GM19468 (cell line): Measurements from ENCODE around the gene LIMA1.

Experiments
- ATAC-seq: cut with Tn5 transposase; IDR thresholded peaks from one replicate; pipeline ENCODE4 v1.9.1; 2021; ENCODE audit warnings: mild to moderate bottlenecking, moderate library complexity, moderate number of reproducible peaks; ENCODE audit not compliant: unreplicated experiment; ENCODE audit errors: extremely low read depth

Gene LIMA1

GRCh38 chr12:50192908-50193307, 90.4 kb downstream of the LIMA1 start:
- ATAC-seq, result no peak

GRCh38 chr12:50192236-50192635, 91.1 kb downstream of the LIMA1 start:
- no peak for ATAC-seq

- ATAC-seq, result no peak
Observed at GRCh38 chr12:50190859-50191258, 92.5 kb downstream of the LIMA1 start.

GRCh38 chr12:50188875-50189575, 94.3 kb downstream of the LIMA1 start:
- ATAC-seq, result no peak

- ATAC-seq, result no peak
Observed at GRCh38 chr12:50188241-50188781, 95.0 kb downstream of the LIMA1 start.

GRCh38 chr12:50187084-50187900, 96.0 kb downstream of the LIMA1 start:
- ATAC-seq, result no peak

GRCh38 chr12:50186681-50187080, 96.6 kb downstream of the LIMA1 start:
- ATAC-seq, result no peak

- ATAC-seq, result no peak
Observed at GRCh38 chr12:50185970-50186663, 97.2 kb downstream of the LIMA1 start.

- ATAC-seq, result no peak
Observed at GRCh38 chr12:50185301-50185895, 97.9 kb downstream of the LIMA1 start.

GRCh38 chr12:50184261-50184660, 99.1 kb downstream of the LIMA1 start:
- ATAC-seq, result no peak

GRCh38 chr12:50182461-50182860, 100.9 kb downstream of the LIMA1 start:
- no peak for ATAC-seq

GRCh38 chr12:50181691-50182090, 101.6 kb downstream of the LIMA1 start:
- no peak for ATAC-seq

GRCh38 chr12:50175716-50176026, 107.6 kb downstream of the LIMA1 start:
- ATAC-seq, result no peak

GRCh38 chr12:50174971-50175715, 108.2 kb downstream of the LIMA1 start:
- no peak for ATAC-seq

GRCh38 chr12:50167049-50167828, 116.1 kb downstream of the LIMA1 start, which contains the start of gene CERS5:
CERS5 (minus strand) TSS chr12:50167369; CDS start chr12:50167297, 72 bp downstream.
- peak; percentile 96 for ATAC-seq

- no peak for ATAC-seq
Observed at GRCh38 chr12:50166799-50167048, 116.6 kb downstream of the LIMA1 start.

- ATAC-seq, result no peak
Observed at GRCh38 chr12:50164963-50165362, 118.4 kb downstream of the LIMA1 start.

- ATAC-seq, result no peak
Observed at GRCh38 chr12:50162230-50162629, 121.1 kb downstream of the LIMA1 start.

- no peak for ATAC-seq
Observed at GRCh38 chr12:50160643-50161042, 122.7 kb downstream of the LIMA1 start.
